ENCODE results near the gene CNPY2.

Gene CNPY2

DNA sequence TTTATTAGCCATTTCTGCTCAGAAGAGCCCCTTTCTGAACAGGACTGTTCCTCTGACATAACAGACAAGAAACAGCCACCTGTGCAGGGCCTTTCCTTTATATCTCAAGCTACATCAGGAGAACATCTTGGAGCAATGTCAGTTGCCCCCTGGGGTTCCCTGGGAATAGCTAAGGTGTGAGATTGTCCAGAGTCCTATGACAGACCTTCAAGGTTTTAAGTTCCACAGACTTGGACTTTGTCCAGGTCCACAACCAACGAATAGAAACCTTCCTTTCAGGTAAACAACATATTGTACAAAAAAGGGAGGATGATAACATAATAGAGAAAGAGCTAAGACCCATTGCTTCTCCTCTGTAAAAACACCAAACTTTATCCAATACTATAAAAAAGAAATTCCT is 25.8 kb upstream of the CNPY2 start:
- no peaks in the 10 kb centered on the region for H4K20me1 ChIP-seq (ENCODE audit: low read depth, low read length)
- H2AFZ ChIP-seq (ENCODE audit: low read depth, low read length, severe bottlenecking): no peak overlapping the region
- no peaks in the 10 kb centered on the region for H3K79me2 ChIP-seq (ENCODE audit: insufficient read depth, low read length)
- no peaks in the 10 kb centered on the region for H3K9me2 ChIP-seq (replicated peaks; ENCODE audit: insufficient read depth, low read length)
- no peaks in the 10 kb centered on the region for H3K36me3 ChIP-seq (ENCODE audit: low read length)
- H3K9ac ChIP-seq (ENCODE audit: low read length): no peak overlapping the region
- H3K9me3 ChIP-seq (ENCODE audit: insufficient read depth, low read length): no peaks in the 10 kb centered on the region
- no peak for TF ChIP-seq EZH2phosphoT487 (conservative IDR thresholded peaks at IDR 0.05; ENCODE audit: low read length)
- TF ChIP-seq, protein P1, sequence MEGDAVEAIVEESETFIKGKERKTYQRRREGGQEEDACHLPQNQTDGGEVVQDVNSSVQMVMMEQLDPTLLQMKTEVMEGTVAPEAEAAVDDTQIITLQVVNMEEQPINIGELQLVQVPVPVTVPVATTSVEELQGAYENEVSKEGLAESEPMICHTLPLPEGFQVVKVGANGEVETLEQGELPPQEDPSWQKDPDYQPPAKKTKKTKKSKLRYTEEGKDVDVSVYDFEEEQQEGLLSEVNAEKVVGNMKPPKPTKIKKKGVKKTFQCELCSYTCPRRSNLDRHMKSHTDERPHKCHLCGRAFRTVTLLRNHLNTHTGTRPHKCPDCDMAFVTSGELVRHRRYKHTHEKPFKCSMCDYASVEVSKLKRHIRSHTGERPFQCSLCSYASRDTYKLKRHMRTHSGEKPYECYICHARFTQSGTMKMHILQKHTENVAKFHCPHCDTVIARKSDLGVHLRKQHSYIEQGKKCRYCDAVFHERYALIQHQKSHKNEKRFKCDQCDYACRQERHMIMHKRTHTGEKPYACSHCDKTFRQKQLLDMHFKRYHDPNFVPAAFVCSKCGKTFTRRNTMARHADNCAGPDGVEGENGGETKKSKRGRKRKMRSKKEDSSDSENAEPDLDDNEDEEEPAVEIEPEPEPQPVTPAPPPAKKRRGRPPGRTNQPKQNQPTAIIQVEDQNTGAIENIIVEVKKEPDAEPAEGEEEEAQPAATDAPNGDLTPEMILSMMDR (IDR thresholded peaks at IDR 0.05; ENCODE audit: insufficient read depth, low read length, poor library complexity, severe bottlenecking): no peak
- H3F3A ChIP-seq (ENCODE audit: insufficient read depth): peaks cover 19% of the 10 kb centered on the region
- H3K4me3 ChIP-seq (ENCODE audit: insufficient read depth, low read length, poor library complexity, severe bottlenecking): no peak overlapping the region
- H3K27me3 ChIP-seq (ENCODE audit: low read length): no peaks in the 10 kb centered on the region
- peak overlapping the region; percentile 9; the same call in 1 of the 2 replicates for H3K27ac ChIP-seq (ENCODE audit: low read depth, low read length)
- H3K4me2 ChIP-seq (ENCODE audit: low read depth, low read length, poor library complexity, severe bottlenecking): no peak overlapping the region

DNA sequence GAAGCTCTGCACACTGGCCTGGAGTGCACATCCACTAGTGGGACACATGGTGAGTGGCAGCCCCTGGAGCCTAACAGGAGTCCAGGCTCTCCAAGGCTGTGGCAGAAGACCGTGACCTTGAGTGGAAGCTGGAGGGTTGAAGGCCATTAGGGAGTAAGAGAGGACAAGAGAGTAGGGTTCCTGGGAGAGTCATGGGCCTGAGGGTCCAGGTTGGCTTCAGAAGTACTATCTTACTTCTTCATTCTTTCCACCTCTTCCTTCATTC is 23.3 kb upstream of the CNPY2 start:
- Histone ChIP-seq H2AFZ (ENCODE audit: low read depth, low read length, severe bottlenecking) (peak overlapping the region; percentile 44), H4K20me1 (ENCODE audit: low read depth, low read length) (no peaks in the 10 kb centered on the region), H3F3A (ENCODE audit: insufficient read depth) (peaks cover 27% of the 10 kb centered on the region), H3K9me2 (replicated peaks; ENCODE audit: insufficient read depth, low read length) (no peaks in the 10 kb centered on the region), H3K9ac (ENCODE audit: low read length) (peak overlapping the region; percentile 54), H3K36me3 (ENCODE audit: low read length) (no peaks in the 10 kb centered on the region), H3K27me3 (ENCODE audit: low read length) (no peaks in the 10 kb centered on the region), H3K4me2 (ENCODE audit: low read depth, low read length, poor library complexity, severe bottlenecking) (peak overlapping the region; percentile 51), H3K9me3 (ENCODE audit: insufficient read depth, low read length) (no peaks in the 10 kb centered on the region), H3K4me3 (ENCODE audit: insufficient read depth, low read length, poor library complexity, severe bottlenecking) (peak overlapping the region; percentile 11), H3K27ac (ENCODE audit: low read depth, low read length) (peak overlapping the region; percentile 69), H3K79me2 (ENCODE audit: insufficient read depth, low read length) (no peaks in the 10 kb centered on the region)
- no peak for TF ChIP-seq EZH2phosphoT487 (conservative IDR thresholded peaks at IDR 0.05; ENCODE audit: low read length)
- TF ChIP-seq, protein P1 (IDR thresholded peaks at IDR 0.05; ENCODE audit: insufficient read depth, low read length, poor library complexity, severe bottlenecking): no peak

- Histone ChIP-seq H3K9me3 (ENCODE audit: insufficient read depth, low read length) (no peaks in the 10 kb centered on the region), H3F3A (ENCODE audit: insufficient read depth) (peaks cover 27% of the 10 kb centered on the region), H3K4me2 (ENCODE audit: low read depth, low read length, poor library complexity, severe bottlenecking) (peak within 1 kb of the TSS; percentile 51), H2AFZ (ENCODE audit: low read depth, low read length, severe bottlenecking) (peak within 1 kb of the TSS; percentile 44), H3K27ac (ENCODE audit: low read depth, low read length) (peak within 1 kb of the TSS; percentile 69), H3K36me3 (ENCODE audit: low read length) (no peaks in the 10 kb centered on the region), H3K4me3 (ENCODE audit: insufficient read depth, low read length, poor library complexity, severe bottlenecking) (peak within 1 kb of the TSS; percentile 11), H4K20me1 (ENCODE audit: low read depth, low read length) (no peaks in the 10 kb centered on the region), H3K9me2 (replicated peaks; ENCODE audit: insufficient read depth, low read length) (no peaks in the 10 kb centered on the region), H3K79me2 (ENCODE audit: insufficient read depth, low read length) (no peaks in the 10 kb centered on the region), H3K9ac (ENCODE audit: low read length) (peak within 1 kb of the TSS; percentile 54), H3K27me3 (ENCODE audit: low read length) (no peaks in the 10 kb centered on the region)
- TF ChIP-seq, protein P1 (IDR thresholded peaks at IDR 0.05; ENCODE audit: insufficient read depth, low read length, poor library complexity, severe bottlenecking): no peak
- TF ChIP-seq EZH2phosphoT487 (conservative IDR thresholded peaks at IDR 0.05; ENCODE audit: low read length): no peak
Measured at GRCh38 chr12:56338308-56339157, 22.7 kb upstream of the CNPY2 start, which contains the start of gene IL23A. Gene IL23A, plus strand, starts transcription at chr12:56338884. Its CDS starts 161 bp downstream, at chr12:56339045.
